Bronchial epithelial cell (primary cell): Measurements from ENCODE around the gene ANKRD63. TPM values are rescaled to one million over a fixed set of nuclear protein-coding genes. Genes with fewer than 3 reads are reported as not detected.
A peak's percentile ranks its signal among the peaks of the same experiment; 100 is the strongest.

Experiments used
- DNase-seq: peaks from one replicate; pipeline ENCODE4 v3.0.0-alpha.2; 2010; ENCODE audit warnings: low read depth
- FAIRE-seq: peaks from 2 replicates; lab custom pipeline; 2011; peaks lifted over from hg19 to GRCh38; lab: Jason Lieb, UNC
- H3K27me3 ChIP-seq: 2 replicates; pipeline ENCODE4 v1.5.1; 2011; ENCODE audit warnings: low read length; ENCODE audit not compliant: control insufficient read depth, insufficient read depth
- H3K36me3 ChIP-seq: 2 replicates; pipeline ENCODE4 v1.5.1; 2011; ENCODE audit warnings: low read length; ENCODE audit not compliant: control insufficient read depth, insufficient read depth
- H3K4me3 ChIP-seq: 2 replicates; pipeline ENCODE4 v1.5.1; 2011; ENCODE audit warnings: mild to moderate bottlenecking, low read depth, low read length, control low read depth
- total RNA-seq: library from RNA; depleted of rRNA; stranded (reverse); fragments of >200 nt; gene quantifications from 2 replicates; pipeline ENCODE4 v1.2.1, GENCODE V29; 2014
- TF ChIP-seq, protein P1 (sequence below): IDR thresholded peaks from 2 replicates; pipeline ENCODE4 v1.5.1; 2011; ENCODE audit warnings: mild to moderate bottlenecking, moderate library complexity, low read length, control low read depth, inconsistent platforms; ENCODE audit not compliant: insufficient read depth, severe bottlenecking

Gene ANKRD63
- total RNA-seq, 1 donor from 2014 or later: not detected

DNA sequence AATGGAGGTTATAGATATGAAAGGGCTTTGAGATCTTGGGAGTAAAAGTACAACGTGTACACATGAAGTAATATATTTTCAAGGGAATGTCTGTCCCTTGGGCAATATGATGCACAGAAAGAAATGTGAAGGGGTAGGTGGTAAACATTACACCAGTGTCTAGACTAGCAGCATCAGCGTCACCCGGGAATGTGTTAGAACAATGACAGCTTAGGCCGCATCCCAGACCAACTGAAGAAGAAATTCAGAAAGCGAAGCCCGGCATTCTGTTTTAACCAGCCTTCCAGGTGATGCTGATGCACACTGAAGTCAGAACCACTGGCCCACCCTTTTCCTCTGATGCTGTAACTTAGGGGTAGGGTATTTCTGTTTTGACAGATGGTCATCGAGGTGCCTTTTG is 46.9 kb upstream of the ANKRD63 start:
- TF ChIP-seq, protein P1, sequence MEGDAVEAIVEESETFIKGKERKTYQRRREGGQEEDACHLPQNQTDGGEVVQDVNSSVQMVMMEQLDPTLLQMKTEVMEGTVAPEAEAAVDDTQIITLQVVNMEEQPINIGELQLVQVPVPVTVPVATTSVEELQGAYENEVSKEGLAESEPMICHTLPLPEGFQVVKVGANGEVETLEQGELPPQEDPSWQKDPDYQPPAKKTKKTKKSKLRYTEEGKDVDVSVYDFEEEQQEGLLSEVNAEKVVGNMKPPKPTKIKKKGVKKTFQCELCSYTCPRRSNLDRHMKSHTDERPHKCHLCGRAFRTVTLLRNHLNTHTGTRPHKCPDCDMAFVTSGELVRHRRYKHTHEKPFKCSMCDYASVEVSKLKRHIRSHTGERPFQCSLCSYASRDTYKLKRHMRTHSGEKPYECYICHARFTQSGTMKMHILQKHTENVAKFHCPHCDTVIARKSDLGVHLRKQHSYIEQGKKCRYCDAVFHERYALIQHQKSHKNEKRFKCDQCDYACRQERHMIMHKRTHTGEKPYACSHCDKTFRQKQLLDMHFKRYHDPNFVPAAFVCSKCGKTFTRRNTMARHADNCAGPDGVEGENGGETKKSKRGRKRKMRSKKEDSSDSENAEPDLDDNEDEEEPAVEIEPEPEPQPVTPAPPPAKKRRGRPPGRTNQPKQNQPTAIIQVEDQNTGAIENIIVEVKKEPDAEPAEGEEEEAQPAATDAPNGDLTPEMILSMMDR: no peak
- DNase-seq: no peak
- H3K36me3 ChIP-seq: no peaks in the 10 kb centered on the region
- no peak for FAIRE-seq
- no peak overlapping the region for H3K4me3 ChIP-seq
- H3K27me3 ChIP-seq: no peaks in the 10 kb centered on the region

DNA sequence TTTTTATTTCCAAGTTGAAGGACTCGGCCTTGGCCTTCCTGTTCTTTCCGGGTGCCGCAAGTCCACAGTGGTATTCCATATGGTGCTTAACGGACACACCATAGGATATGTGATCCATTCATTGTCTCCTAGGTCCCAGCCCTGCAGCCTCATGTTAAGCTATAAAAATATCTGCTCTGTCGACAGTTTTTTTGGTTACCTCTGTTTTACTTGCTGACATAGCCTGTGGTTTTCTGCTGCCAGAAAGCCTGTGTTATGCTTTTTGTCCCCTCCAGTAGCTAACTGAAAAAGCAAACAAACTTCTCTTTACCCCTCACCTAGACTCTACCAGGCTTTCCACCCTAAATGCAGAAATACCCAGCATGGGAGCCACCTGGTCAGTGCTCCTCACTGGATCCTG is 45.9 kb upstream of the ANKRD63 start:
- Histone ChIP-seq H3K27me3 (no peaks in the 10 kb centered on the region), H3K36me3 (no peaks in the 10 kb centered on the region), H3K4me3 (no peak overlapping the region)
- DNase-seq (no peak), FAIRE-seq (no peak)
- TF ChIP-seq, protein P1: no peak

DNA sequence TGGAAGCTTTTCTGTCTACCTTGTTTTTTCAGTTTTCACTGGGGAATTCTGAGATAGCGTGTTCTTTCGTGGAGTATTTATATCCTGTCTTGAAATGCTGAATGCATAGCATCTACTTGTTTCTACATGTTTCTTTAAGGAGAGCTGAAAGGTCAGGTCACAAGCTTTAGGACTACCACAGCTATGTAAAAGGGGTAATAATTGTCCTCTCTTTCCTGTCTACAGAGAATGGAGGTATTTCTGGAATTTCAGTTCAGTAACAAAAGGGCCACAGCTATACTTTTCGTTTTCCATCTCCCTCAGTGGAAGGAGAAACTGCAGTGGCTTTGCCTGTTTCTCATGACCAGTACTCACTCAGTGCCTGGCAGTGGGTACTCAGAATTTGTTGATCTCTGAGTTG is 45.3 kb upstream of the ANKRD63 start:
- H3K27me3 ChIP-seq: no peaks in the 10 kb centered on the region
- DNase-seq: peak; percentile 69
- H3K4me3 ChIP-seq: no peak overlapping the region
- TF ChIP-seq, protein P1: no peak
- H3K36me3 ChIP-seq: no peaks in the 10 kb centered on the region
- FAIRE-seq: no peak

DNA sequence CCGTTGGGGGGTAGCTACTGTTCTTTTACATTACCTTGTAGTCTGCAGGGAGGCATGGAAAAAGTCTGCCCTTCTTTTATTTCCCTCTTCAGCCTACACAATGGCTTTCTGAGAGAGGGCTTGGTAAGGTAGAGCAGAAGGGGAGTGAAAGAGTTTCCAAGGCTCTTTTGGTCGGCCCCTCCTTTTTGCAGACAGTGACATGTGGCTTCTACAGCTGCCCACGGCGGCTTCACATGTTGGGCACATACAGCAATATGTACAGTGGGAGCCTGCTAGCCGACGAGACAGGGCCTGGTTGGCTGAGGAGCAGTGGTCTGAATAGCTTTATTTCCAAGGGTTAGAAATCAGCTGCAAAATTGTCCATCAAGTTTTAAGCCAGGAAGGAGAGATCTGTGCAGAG is 44.6 kb upstream of the ANKRD63 start:
- FAIRE-seq: no peak
- Histone ChIP-seq H3K36me3 (no peaks in the 10 kb centered on the region), H3K27me3 (no peaks in the 10 kb centered on the region), H3K4me3 (no peak overlapping the region)
- TF ChIP-seq, protein P1: no peak
- DNase-seq: no peak

DNA sequence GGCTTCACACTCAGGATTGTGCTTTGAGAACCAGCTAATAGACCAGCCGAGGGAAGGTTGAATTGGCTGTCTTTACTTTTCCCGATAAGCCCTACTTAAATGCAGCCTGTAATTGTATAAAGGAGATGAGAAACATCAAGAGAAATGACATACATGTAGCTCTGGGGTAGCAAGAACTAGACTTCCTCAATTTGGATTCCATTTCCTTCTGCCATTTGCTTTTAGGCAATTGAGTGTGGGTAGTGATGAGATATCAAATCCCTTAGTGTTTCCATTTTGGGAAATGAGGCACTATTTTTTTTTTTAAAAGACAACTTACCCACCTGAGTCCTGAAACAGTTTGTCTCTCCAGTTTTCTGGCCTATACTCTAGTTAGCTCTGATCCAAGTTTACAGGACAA is 42.8 kb upstream of the ANKRD63 start:
- H3K27me3 ChIP-seq: no peaks in the 10 kb centered on the region
- H3K36me3 ChIP-seq: no peaks in the 10 kb centered on the region
- H3K4me3 ChIP-seq: no peak overlapping the region
- no peak for DNase-seq
- TF ChIP-seq, protein P1: no peak
- no peak for FAIRE-seq

DNA sequence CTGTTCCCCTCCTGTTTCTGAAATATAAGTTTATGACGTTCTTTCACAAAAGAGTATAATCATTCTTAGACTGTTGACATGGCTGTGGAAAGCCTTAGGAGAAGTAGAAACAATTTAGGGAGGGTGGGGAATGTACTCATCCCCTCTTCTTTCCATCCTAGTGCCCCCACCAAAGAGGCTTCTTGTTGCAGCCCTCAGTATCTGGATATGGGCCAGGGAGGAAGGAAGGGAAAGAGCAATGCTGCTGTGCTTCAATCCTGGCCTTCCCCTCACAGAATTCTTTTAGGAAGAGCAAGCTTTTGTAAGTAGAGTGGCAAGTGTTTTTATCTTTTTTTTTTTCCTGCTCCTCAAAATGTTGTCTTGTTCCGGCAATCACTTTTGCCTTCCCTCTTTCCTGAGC is 42.3 kb upstream of the ANKRD63 start:
- H3K4me3 ChIP-seq: no peak overlapping the region
- TF ChIP-seq, protein P1: no peak
- no peaks in the 10 kb centered on the region for H3K36me3 ChIP-seq
- FAIRE-seq (no peak), DNase-seq (no peak)
- no peaks in the 10 kb centered on the region for H3K27me3 ChIP-seq
